Ascending aorta (tissue), 2 donors: ENCODE data around the gene FILIP1L. TPM values are rescaled to one million over a fixed set of nuclear protein-coding genes. Genes with fewer than 3 reads are reported as not detected.

Experiments used
- DNase-seq, 2 donors: peaks; one replicate each; pipeline ENCODE4 v3.0.0-alpha.2; 2019; ENCODE audit warnings: low spot score in 2 of 2
- H3K27ac ChIP-seq, 2 donors: fragments of 200-600 bp; sonication (generic); one replicate each; pipeline ENCODE4 v1.5.1; 2016 to 2017; ENCODE audit warnings: mild to moderate bottlenecking in 1 of 2
- H3K27me3 ChIP-seq: fragments of 200-600 bp; sonication (generic); one replicate; pipeline ENCODE4 v1.5.1; 2017
- H3K36me3 ChIP-seq, 2 donors: fragments of 200-600 bp; sonication (generic); one replicate each; pipeline ENCODE4 v1.5.1; 2016
- H3K4me1 ChIP-seq, 2 donors: fragments of 200-600 bp; sonication (generic); one replicate each; pipeline ENCODE4 v1.5.1; 2016 to 2017; ENCODE audit warnings: mild to moderate bottlenecking in 1 of 2
- H3K4me3 ChIP-seq, 2 donors: fragments of 200-600 bp; sonication (generic); one replicate each; pipeline ENCODE4 v1.5.1; 2016 to 2017; ENCODE audit warnings: mild to moderate bottlenecking in 1 of 2
- H3K9me3 ChIP-seq, 2 donors: fragments of 200-600 bp; sonication (generic); one replicate each; pipeline ENCODE4 v1.5.1; 2016
- CTCF ChIP-seq, 3 experiments: fragments of 200-600 bp in 2 of 3; fragments of 450-650 bp in 1 of 3; sonication (generic) in 2 of 3; IDR thresholded peaks; one replicate each; pipeline ENCODE4 v1.5.1; 2016 to 2019; ENCODE audit warnings: antibody characterized with exemption in 3 of 3, mild to moderate bottlenecking in 1 of 3, moderate library complexity in 1 of 3
- intact Hi-C: fragments of 100-400 bp; cut with DNase I; formaldehyde crosslinking; loops from one replicate; pipeline ENCODE4 v1.15.1; 2023
- total RNA-seq: library from RNA; depleted of rRNA; stranded (reverse); fragments of >200 nt; gene quantifications from one replicate; pipeline ENCODE4 v1.1.0, GENCODE V29; 2016

FILIP1L gene
- total RNA-seq, 1 donor from 2014 or later: 106 TPM

GRCh38 chr3:99852851-99853250, 261.4 kb downstream of the FILIP1L start:
- H3K4me1 ChIP-seq: peaks cover 3 to 22% of the 10 kb centered on the region in 2 donors
- no peaks in the 10 kb centered on the region for H3K27me3 ChIP-seq
- no peak for DNase-seq
- H3K36me3 ChIP-seq: peaks cover 91 to 97% of the 10 kb centered on the region in 2 donors
- no peak overlapping the region for H3K4me3 ChIP-seq
- intact Hi-C loops: no loop called here
- TF ChIP-seq CTCF (IDR thresholded peaks at IDR 0.05): no peak
- peaks cover 0 to 76% of the 10 kb centered on the region in 2 donors for H3K9me3 ChIP-seq
- peak overlapping the region in 1 of 2 donors; percentile 49 for H3K27ac ChIP-seq

DNA sequence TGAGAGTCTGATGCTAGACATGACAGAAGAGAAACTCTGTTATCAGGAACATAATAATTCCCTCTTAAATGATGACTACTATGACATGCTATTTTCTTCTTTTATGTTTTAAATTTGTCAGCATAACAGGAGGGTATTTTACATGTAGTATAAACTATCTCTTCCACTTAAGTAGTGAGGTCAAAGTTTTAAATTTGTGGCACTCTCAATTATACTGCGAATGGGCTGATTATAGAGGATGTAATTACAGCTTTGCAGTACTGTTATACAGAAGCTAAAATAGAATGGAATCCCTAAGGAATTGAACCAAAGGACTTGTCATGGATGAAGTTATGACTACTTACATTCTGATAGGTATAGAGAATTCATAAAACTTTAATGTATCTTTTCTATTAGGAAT, 262.3 kb downstream of the FILIP1L start:
- intact Hi-C loops: no loop called here

DNA sequence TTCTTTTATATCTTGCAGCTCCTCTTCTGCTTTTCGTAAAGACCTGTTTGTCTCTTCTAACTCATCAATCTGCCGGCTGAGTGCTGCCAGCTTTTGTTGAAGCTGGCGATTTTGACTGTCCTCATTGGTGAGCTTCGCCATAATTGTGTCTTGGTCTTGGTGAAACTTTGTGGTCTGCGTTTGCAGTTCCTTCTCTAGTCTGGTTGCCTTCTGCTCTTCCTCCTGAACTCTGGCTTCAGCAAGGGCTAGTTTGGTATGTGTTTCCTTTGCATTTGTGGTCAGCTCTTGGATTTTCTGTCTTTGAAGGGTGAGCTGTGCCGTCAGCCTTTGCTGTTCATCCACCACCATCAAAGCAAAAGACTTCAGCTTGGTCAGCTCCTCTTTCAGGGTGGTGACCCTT, 263.7 kb downstream of the FILIP1L start:
- H3K27me3 ChIP-seq: no peaks in the 10 kb centered on the region
- peak overlapping the region in 1 of 2 donors; percentile 33 for H3K27ac ChIP-seq
- no peak for DNase-seq
- peaks cover 3 to 13% of the 10 kb centered on the region in 2 donors for H3K4me1 ChIP-seq
- peaks cover 72 to 79% of the 10 kb centered on the region in 2 donors for H3K36me3 ChIP-seq
- peaks cover 0 to 76% of the 10 kb centered on the region in 2 donors for H3K9me3 ChIP-seq
- intact Hi-C loops: no loop called here
- H3K4me3 ChIP-seq: no peak overlapping the region
- TF ChIP-seq CTCF (IDR thresholded peaks at IDR 0.05): no peak

More for the DNA sequence above, 262.3 kb downstream of the FILIP1L start:
- Histone ChIP-seq H3K27me3 (no peaks in the 10 kb centered on the region), H3K36me3 (peaks cover 84 to 88% of the 10 kb centered on the region in 2 donors), H3K9me3 (peaks cover 0 to 76% of the 10 kb centered on the region in 2 donors), H3K4me1 (peaks cover 3 to 18% of the 10 kb centered on the region in 2 donors), H3K27ac (no peak overlapping the region), H3K4me3 (no peak overlapping the region)
- no peak for DNase-seq
- TF ChIP-seq CTCF (IDR thresholded peaks at IDR 0.05): no peak

GRCh38 chr3:99848433-99848832, 265.9 kb downstream of the FILIP1L start:
- Histone ChIP-seq H3K4me1 (peaks cover 3 to 22% of the 10 kb centered on the region in 2 donors), H3K36me3 (peaks cover 52 to 57% of the 10 kb centered on the region in 2 donors), H3K27me3 (no peaks in the 10 kb centered on the region), H3K27ac (peak overlapping the region; percentile 44 to 48), H3K4me3 (peak overlapping the region in 1 of 2 donors; percentile 3), H3K9me3 (peaks cover 0 to 55% of the 10 kb centered on the region in 2 donors)
- DNase-seq: no peak
- no peak for TF ChIP-seq CTCF (IDR thresholded peaks at IDR 0.05)
- intact Hi-C loops: loop anchor here (10.0 kb wide), 1 partner anchor 216 kb away; no protein-coding TSS in a partner anchor

- Histone ChIP-seq H3K36me3 (peaks cover 34 to 42% of the 10 kb centered on the region in 2 donors), H3K9me3 (peaks cover 0 to 37% of the 10 kb centered on the region in 2 donors), H3K4me1 (peaks cover 3 to 22% of the 10 kb centered on the region in 2 donors), H3K27me3 (no peaks in the 10 kb centered on the region), H3K4me3 (peak overlapping the region in 1 of 2 donors; percentile 7), H3K27ac (peak overlapping the region; percentile 78 to 82)
- intact Hi-C loops: loop anchor here (10.0 kb wide), 1 partner anchor 218 kb away; no protein-coding TSS in a partner anchor
- DNase-seq: no peak
- no peak for TF ChIP-seq CTCF (IDR thresholded peaks at IDR 0.05)
Observed at GRCh38 chr3:99846477-99847160, 267.7 kb downstream of the FILIP1L start.
